Measurements from ENCODE around the gene MLLT11. TPM values are rescaled to one million over a fixed set of nuclear protein-coding genes. Genes with fewer than 3 reads are reported as not detected.

Gene MLLT11
- total RNA-seq, 2 experiments from 2014 or later = 4.7 to 4.8 TPM

DNA sequence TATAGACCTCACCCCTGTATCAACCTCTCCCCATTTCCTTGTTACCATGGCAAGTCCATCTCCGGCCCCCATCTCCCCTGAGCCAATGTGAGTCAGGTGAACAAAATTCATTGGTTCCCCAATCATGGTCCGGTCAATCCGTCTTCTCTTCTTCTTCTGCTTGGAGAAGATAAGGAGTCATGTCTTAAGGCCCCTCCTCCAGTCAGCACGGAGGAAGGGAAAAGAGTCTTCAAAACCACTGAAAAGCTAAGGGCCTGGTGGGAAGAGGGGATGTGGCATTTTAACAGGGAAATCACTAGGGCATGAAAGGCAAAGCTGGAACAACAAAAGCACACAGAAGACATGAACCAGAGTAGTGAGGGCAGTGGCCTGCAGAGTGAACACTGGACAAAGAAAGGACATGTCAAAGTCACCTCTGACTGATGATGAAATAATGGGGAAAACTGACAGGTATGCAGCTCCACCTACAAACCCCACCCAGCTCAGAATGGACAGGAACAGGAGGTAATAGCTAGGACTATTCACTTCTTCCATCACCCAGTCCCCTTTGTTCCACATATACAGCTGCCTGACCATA lies 5.1 kb upstream of the MLLT11 start:
- Histone ChIP-seq H2AFZ (ENCODE audit: low read length) (no peak overlapping the region), H3K27ac (ENCODE audit: low read depth, low read length, poor library complexity, severe bottlenecking) (no peak overlapping the region), H3K4me3 (ENCODE audit: low read depth, low read length, poor library complexity, severe bottlenecking) (no peak overlapping the region), H3K79me2 (ENCODE audit: insufficient read depth, low read depth, low read length) (peaks cover 41% of the 10 kb centered on the region), H3K9me2 (ENCODE audit: insufficient read depth, low read length) (no peaks in the 10 kb centered on the region), H4K20me1 (ENCODE audit: insufficient read depth, low read length) (peaks cover 14% of the 10 kb centered on the region; the same call in 1 of the 2 replicates), H3K9me3 (ENCODE audit: low read length) (no peaks in the 10 kb centered on the region), H3K36me3 (ENCODE audit: insufficient read depth, low read length) (peaks cover 82% of the 10 kb centered on the region), H3K4me1 (ENCODE audit: insufficient read depth, low read length, poor library complexity, severe bottlenecking) (peaks cover 24% of the 10 kb centered on the region), H3K4me2 (ENCODE audit: low read length) (no peak overlapping the region)
- BruUV-seq (replicated peaks) = no TSS peak
- CTCF ChIA-PET (ENCODE audit: unreplicated experiment) = no interaction called here
- no peak for DNase-seq (ENCODE audit: low spot score)
- intact Hi-C loops (cut with micrococcal nuclease; ENCODE audit: unreplicated experiment) = loop anchor here (5.0 kb wide), 1 partner anchor 48 kb away; the partner anchor contains the start of genes MINDY1 and PRUNE1
- no peak for TF ChIP-seq EZH2phosphoT487 (IDR thresholded peaks at IDR 0.05; ENCODE audit: borderline replicate concordance, low read depth, low read length)
- TF ChIP-seq, protein P1, sequence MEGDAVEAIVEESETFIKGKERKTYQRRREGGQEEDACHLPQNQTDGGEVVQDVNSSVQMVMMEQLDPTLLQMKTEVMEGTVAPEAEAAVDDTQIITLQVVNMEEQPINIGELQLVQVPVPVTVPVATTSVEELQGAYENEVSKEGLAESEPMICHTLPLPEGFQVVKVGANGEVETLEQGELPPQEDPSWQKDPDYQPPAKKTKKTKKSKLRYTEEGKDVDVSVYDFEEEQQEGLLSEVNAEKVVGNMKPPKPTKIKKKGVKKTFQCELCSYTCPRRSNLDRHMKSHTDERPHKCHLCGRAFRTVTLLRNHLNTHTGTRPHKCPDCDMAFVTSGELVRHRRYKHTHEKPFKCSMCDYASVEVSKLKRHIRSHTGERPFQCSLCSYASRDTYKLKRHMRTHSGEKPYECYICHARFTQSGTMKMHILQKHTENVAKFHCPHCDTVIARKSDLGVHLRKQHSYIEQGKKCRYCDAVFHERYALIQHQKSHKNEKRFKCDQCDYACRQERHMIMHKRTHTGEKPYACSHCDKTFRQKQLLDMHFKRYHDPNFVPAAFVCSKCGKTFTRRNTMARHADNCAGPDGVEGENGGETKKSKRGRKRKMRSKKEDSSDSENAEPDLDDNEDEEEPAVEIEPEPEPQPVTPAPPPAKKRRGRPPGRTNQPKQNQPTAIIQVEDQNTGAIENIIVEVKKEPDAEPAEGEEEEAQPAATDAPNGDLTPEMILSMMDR (conservative IDR thresholded peaks at IDR 0.05; ENCODE audit: low read length) = no peak
- POLR2A ChIA-PET = interaction anchor here (0.8 kb wide), 1 partner anchor 11 kb away, joined by 3 read pairs; no protein-coding TSS in a partner anchor

GRCh38 chr1:151055581-151055980 lies 4.6 kb upstream of the MLLT11 start:
- peaks cover 24% of the 10 kb centered on the region for H3K4me1 ChIP-seq (ENCODE audit: insufficient read depth, low read length, poor library complexity, severe bottlenecking)
- H3K4me3 ChIP-seq (ENCODE audit: low read depth, low read length, poor library complexity, severe bottlenecking) = no peak overlapping the region
- H3K9me2 ChIP-seq (ENCODE audit: insufficient read depth, low read length) = no peaks in the 10 kb centered on the region
- ChIA-PET POLR2A (interaction anchor here (0.6 kb wide), 1 partner anchor 10 kb away, joined by 3 read pairs; no protein-coding TSS in a partner anchor), CTCF (ENCODE audit: unreplicated experiment) (no interaction called here)
- DNase-seq (ENCODE audit: low spot score) = no peak
- intact Hi-C loops (cut with micrococcal nuclease; ENCODE audit: unreplicated experiment) = loop anchor here (5.0 kb wide), 1 partner anchor 48 kb away; the partner anchor contains the start of genes MINDY1 and PRUNE1
- TF ChIP-seq EZH2phosphoT487 (IDR thresholded peaks at IDR 0.05; ENCODE audit: borderline replicate concordance, low read depth, low read length) = no peak
- TF ChIP-seq, protein P1 (conservative IDR thresholded peaks at IDR 0.05; ENCODE audit: low read length) = no peak
- peaks cover 44% of the 10 kb centered on the region for H3K79me2 ChIP-seq (ENCODE audit: insufficient read depth, low read depth, low read length)
- no peak overlapping the region for H3K27ac ChIP-seq (ENCODE audit: low read depth, low read length, poor library complexity, severe bottlenecking)
- no peak overlapping the region for H3K4me2 ChIP-seq (ENCODE audit: low read length)
- peaks cover 77% of the 10 kb centered on the region for H3K36me3 ChIP-seq (ENCODE audit: insufficient read depth, low read length)
- H4K20me1 ChIP-seq (ENCODE audit: insufficient read depth, low read length) = peaks cover 14% of the 10 kb centered on the region; the same call in 1 of the 2 replicates
- BruUV-seq (replicated peaks) = no TSS peak
- H3K9me3 ChIP-seq (ENCODE audit: low read length) = no peaks in the 10 kb centered on the region
- no peak overlapping the region for H2AFZ ChIP-seq (ENCODE audit: low read length)

DNA sequence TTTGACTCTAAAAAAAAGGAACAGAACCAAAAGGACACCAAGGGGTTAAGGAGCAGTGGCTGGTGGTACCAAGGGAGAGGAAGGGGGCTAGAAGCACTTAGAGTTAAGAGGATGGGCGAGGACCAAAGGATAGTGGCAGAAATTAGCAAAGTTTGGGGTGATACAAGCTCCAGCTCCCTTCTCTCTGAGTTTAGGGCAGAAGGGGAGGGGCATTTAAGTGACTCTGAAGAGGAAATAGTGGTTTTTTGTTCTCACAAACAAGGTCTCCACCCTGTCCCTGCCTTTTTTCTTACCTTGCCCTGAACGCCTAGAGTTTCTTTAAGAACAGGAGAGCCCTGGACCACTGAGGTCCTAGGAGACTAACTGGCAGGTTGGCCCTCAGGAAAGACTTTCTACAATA lies 4.0 kb upstream of the MLLT11 start:
- H3K4me3 ChIP-seq (ENCODE audit: low read depth, low read length, poor library complexity, severe bottlenecking) = no peak overlapping the region
- no peak overlapping the region for H2AFZ ChIP-seq (ENCODE audit: low read length)
- intact Hi-C loops (cut with micrococcal nuclease; ENCODE audit: unreplicated experiment) = loop anchor here (5.0 kb wide), 1 partner anchor 49 kb away; the partner anchor contains the start of genes MINDY1 and PRUNE1
- ChIA-PET POLR2A (interaction anchor here (0.6 kb wide), 1 partner anchor 10 kb away, joined by 3 read pairs; no protein-coding TSS in a partner anchor), CTCF (ENCODE audit: unreplicated experiment) (no interaction called here)
- no peaks in the 10 kb centered on the region for H3K9me3 ChIP-seq (ENCODE audit: low read length)
- no peak overlapping the region for H3K27ac ChIP-seq (ENCODE audit: low read depth, low read length, poor library complexity, severe bottlenecking)
- peaks cover 14% of the 10 kb centered on the region; the same call in 1 of the 2 replicates for H4K20me1 ChIP-seq (ENCODE audit: insufficient read depth, low read length)
- peaks cover 28% of the 10 kb centered on the region for H3K4me1 ChIP-seq (ENCODE audit: insufficient read depth, low read length, poor library complexity, severe bottlenecking)
- no peak for DNase-seq (ENCODE audit: low spot score)
- peak overlapping the region; percentile 85; the same call in 1 of the 2 replicates for H3K4me2 ChIP-seq (ENCODE audit: low read length)
- peaks cover 71% of the 10 kb centered on the region for H3K36me3 ChIP-seq (ENCODE audit: insufficient read depth, low read length)
- H3K9me2 ChIP-seq (ENCODE audit: insufficient read depth, low read length) = no peaks in the 10 kb centered on the region
- no peak for TF ChIP-seq EZH2phosphoT487 (IDR thresholded peaks at IDR 0.05; ENCODE audit: borderline replicate concordance, low read depth, low read length)
- TF ChIP-seq, protein P1 (conservative IDR thresholded peaks at IDR 0.05; ENCODE audit: low read length) = no peak
- no TSS peak for BruUV-seq (replicated peaks)
- peaks cover 49% of the 10 kb centered on the region for H3K79me2 ChIP-seq (ENCODE audit: insufficient read depth, low read depth, low read length)

All from OCI-LY7 (cell line).